ENCODE results near the gene SHQ1.

GRCh38 chr3:72750405-72750965, 97.8 kb downstream of the SHQ1 start:
- no peak for TF ChIP-seq CTCF (IDR thresholded peaks at IDR 0.05)
- no peak for TF ChIP-seq POLR2A (IDR thresholded peaks at IDR 0.05)

Measured in heart left ventricle (tissue), 13 donors.